ENCODE data around the gene RPA3.

RPA3 gene

GRCh38 chr7:7718492-7718891 lies at the start of gene RPA3:
RPA3 (minus strand) TSS chr7:7718607; CDS start chr7:7640418, 78,189 bp downstream.
- Histone ChIP-seq H2AFZ (ENCODE audit: low read depth, low read length) (no peak within 1 kb of the TSS), H3K27me3 (ENCODE audit: low read depth, low read length) (no peaks in the 10 kb centered on the region), H3K36me3 (replicated peaks; ENCODE audit: low read depth, low read length) (no peaks in the 10 kb centered on the region), H3K27ac (ENCODE audit: low read length) (no peak within 1 kb of the TSS), H4K20me1 (ENCODE audit: insufficient read depth, low read length) (no peaks in the 10 kb centered on the region), H3K9me3 (ENCODE audit: insufficient read depth, low read length) (no peaks in the 10 kb centered on the region), H3K4me2 (ENCODE audit: low read length) (peak within 1 kb of the TSS; percentile 54), H3K4me1 (ENCODE audit: low read length) (peaks cover 32% of the 10 kb centered on the region), H3K79me2 (ENCODE audit: low read length) (no peaks in the 10 kb centered on the region), H3K9ac (ENCODE audit: low read length) (no peak within 1 kb of the TSS), H3K4me3 (ENCODE audit: low read length) (no peak within 1 kb of the TSS)
- no peak for TF ChIP-seq EZH2phosphoT487 (IDR thresholded peaks at IDR 0.05; ENCODE audit: low read depth)
- no peak for TF ChIP-seq CTCF (IDR thresholded peaks at IDR 0.05; ENCODE audit: low read depth, low read length)

- Histone ChIP-seq H3K79me2 (ENCODE audit: low read length) (no peaks in the 10 kb centered on the region), H2AFZ (ENCODE audit: low read depth, low read length) (no peak overlapping the region), H3K4me3 (ENCODE audit: low read length) (no peak overlapping the region), H3K36me3 (replicated peaks; ENCODE audit: low read depth, low read length) (no peaks in the 10 kb centered on the region), H3K9ac (ENCODE audit: low read length) (no peak overlapping the region), H4K20me1 (ENCODE audit: insufficient read depth, low read length) (no peaks in the 10 kb centered on the region), H3K4me2 (ENCODE audit: low read length) (no peak overlapping the region), H3K27ac (ENCODE audit: low read length) (no peak overlapping the region), H3K27me3 (ENCODE audit: low read depth, low read length) (no peaks in the 10 kb centered on the region), H3K9me3 (ENCODE audit: insufficient read depth, low read length) (no peaks in the 10 kb centered on the region), H3K4me1 (ENCODE audit: low read length) (peaks cover 19% of the 10 kb centered on the region)
- TF ChIP-seq CTCF (IDR thresholded peaks at IDR 0.05; ENCODE audit: low read depth, low read length) (no peak), EZH2phosphoT487 (IDR thresholded peaks at IDR 0.05; ENCODE audit: low read depth) (no peak)
Measured at GRCh38 chr7:7766671-7767070, 48.3 kb upstream of the RPA3 start.

GRCh38 chr7:7765422-7765821 lies 47.0 kb upstream of the RPA3 start:
- Histone ChIP-seq H2AFZ (ENCODE audit: low read depth, low read length) (no peak overlapping the region), H3K27me3 (ENCODE audit: low read depth, low read length) (no peaks in the 10 kb centered on the region), H3K4me2 (ENCODE audit: low read length) (no peak overlapping the region), H3K27ac (ENCODE audit: low read length) (no peak overlapping the region), H4K20me1 (ENCODE audit: insufficient read depth, low read length) (no peaks in the 10 kb centered on the region), H3K36me3 (replicated peaks; ENCODE audit: low read depth, low read length) (no peaks in the 10 kb centered on the region), H3K4me1 (ENCODE audit: low read length) (peaks cover 23% of the 10 kb centered on the region), H3K9me3 (ENCODE audit: insufficient read depth, low read length) (no peaks in the 10 kb centered on the region), H3K4me3 (ENCODE audit: low read length) (no peak overlapping the region), H3K9ac (ENCODE audit: low read length) (no peak overlapping the region), H3K79me2 (ENCODE audit: low read length) (no peaks in the 10 kb centered on the region)
- TF ChIP-seq EZH2phosphoT487 (IDR thresholded peaks at IDR 0.05; ENCODE audit: low read depth) (no peak), CTCF (IDR thresholded peaks at IDR 0.05; ENCODE audit: low read depth, low read length) (no peak)

- no peaks in the 10 kb centered on the region for H3K79me2 ChIP-seq (ENCODE audit: low read length)
- H3K4me2 ChIP-seq (ENCODE audit: low read length): no peak overlapping the region
- no peak overlapping the region for H3K27ac ChIP-seq (ENCODE audit: low read length)
- TF ChIP-seq EZH2phosphoT487 (IDR thresholded peaks at IDR 0.05; ENCODE audit: low read depth) (no peak), CTCF (IDR thresholded peaks at IDR 0.05; ENCODE audit: low read depth, low read length) (no peak)
- no peak overlapping the region for H2AFZ ChIP-seq (ENCODE audit: low read depth, low read length)
- peaks cover 23% of the 10 kb centered on the region for H3K4me1 ChIP-seq (ENCODE audit: low read length)
- H4K20me1 ChIP-seq (ENCODE audit: insufficient read depth, low read length): no peaks in the 10 kb centered on the region
- no peak overlapping the region for H3K4me3 ChIP-seq (ENCODE audit: low read length)
- no peak overlapping the region for H3K9ac ChIP-seq (ENCODE audit: low read length)
- H3K9me3 ChIP-seq (ENCODE audit: insufficient read depth, low read length): no peaks in the 10 kb centered on the region
- H3K36me3 ChIP-seq (replicated peaks; ENCODE audit: low read depth, low read length): no peaks in the 10 kb centered on the region
- H3K27me3 ChIP-seq (ENCODE audit: low read depth, low read length): no peaks in the 10 kb centered on the region
Measured at GRCh38 chr7:7764520-7765396, 46.4 kb upstream of the RPA3 start.

Measured in OCI-LY3 (cell line).